GM23248 (cell line): ENCODE measurements around the gene DSN1.

Experiments used
- EZH2 ChIP-seq: fragments of 200-600 bp; sonication (generic); IDR thresholded peaks from 2 replicates; pipeline ENCODE4 v1.6.1; 2018; ENCODE audit warnings: antibody characterized with exemption, mild to moderate bottlenecking; ENCODE audit not compliant: insufficient read depth, poor library complexity, severe bottlenecking
- EZH2phosphoT487 ChIP-seq: fragments of 200-600 bp; sonication (generic); IDR thresholded peaks from 2 replicates; pipeline ENCODE4 v1.6.1; 2018; ENCODE audit warnings: antibody characterized with exemption, moderate library complexity, mild to moderate bottlenecking, low read depth; ENCODE audit not compliant: insufficient read depth

DNA sequence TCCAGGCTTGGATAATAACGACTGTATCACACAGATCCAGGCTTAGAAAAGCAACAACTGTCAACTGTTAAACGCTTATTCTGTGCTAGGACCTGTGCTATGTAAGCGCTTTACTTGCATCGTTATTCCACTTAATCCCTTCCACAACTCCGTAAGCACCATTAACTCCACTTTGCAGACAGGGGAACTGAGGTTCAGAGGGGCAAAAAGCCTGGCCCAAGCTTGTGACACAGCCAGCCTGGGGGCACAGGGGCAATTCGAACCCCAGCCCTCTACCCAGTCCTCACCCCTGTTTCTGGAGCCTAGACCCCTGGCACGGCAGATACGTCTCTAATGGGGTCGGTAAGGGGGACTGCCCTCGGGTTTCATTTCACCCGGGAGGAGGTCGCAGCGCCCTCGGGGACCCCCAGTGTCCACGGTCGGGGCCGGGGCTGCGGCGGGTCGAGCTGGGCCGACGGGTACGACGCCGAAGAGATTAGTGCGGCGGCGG, 411 bp downstream of the DSN1 start:
- TF ChIP-seq EZH2: no peak
- TF ChIP-seq EZH2phosphoT487: no peak
